Prostate gland (tissue), 2 donors: ENCODE data around the gene EGR1. TPM values are rescaled to one million over a fixed set of nuclear protein-coding genes. Genes with fewer than 3 reads are reported as not detected.

ENCODE experiments used
- DNase-seq: peaks from one replicate; pipeline ENCODE4 v3.0.0-alpha.2; 2019; ENCODE audit warnings: low spot score
- H3K27ac ChIP-seq, 2 donors: fragments of 200-600 bp; sonication (generic); 2 replicates each; pipeline ENCODE4 v1.5.1; 2017 to 2019
- H3K27me3 ChIP-seq: fragments of 200-600 bp; sonication (generic); replicated peaks from 2 replicates; pipeline ENCODE4 v1.5.1; 2019; ENCODE audit not compliant: insufficient read depth
- H3K36me3 ChIP-seq, 2 donors: fragments of 200-600 bp; sonication (generic); 1 replicate in 1 of 2; 2 replicates in 1 of 2; pipeline versions ENCODE4 v1.5.1 to v1.8.1; 2017 to 2019
- H3K4me1 ChIP-seq: fragments of 200-600 bp; sonication (generic); replicated peaks from 2 replicates; pipeline ENCODE4 v1.5.1; 2019
- H3K4me3 ChIP-seq, 2 donors: fragments of 200-600 bp; sonication (generic); 2 replicates each; pipeline ENCODE4 v1.5.1; 2017 to 2019
- H3K9me3 ChIP-seq: fragments of 200-600 bp; sonication (generic); 2 replicates; pipeline ENCODE4 v1.5.1; 2017
- CTCF ChIP-seq, 4 experiments: fragments of 200-600 bp in 2 of 4; fragments of 450-650 bp in 2 of 4; sonication (generic) in 2 of 4; IDR thresholded peaks; 1 replicate in 3 of 4; 2 replicates in 1 of 4; pipeline ENCODE4 v1.5.1; 2016 to 2019; ENCODE audit warnings: antibody characterized with exemption in 4 of 4, mild to moderate bottlenecking in 2 of 4, moderate library complexity in 2 of 4
- POLR2A ChIP-seq: fragments of 450-650 bp; IDR thresholded peaks from one replicate; pipeline ENCODE4 v1.6.1; 2016; ENCODE audit warnings: antibody characterized with exemption, mild to moderate bottlenecking
- POLR2AphosphoS5 ChIP-seq: sonication (generic); formaldehyde crosslinking; IDR thresholded peaks from one replicate; pipeline ENCODE4 v1.6.1; 2017; ENCODE audit warnings: antibody characterized with exemption
- WGBS: methylation state at CpG from one replicate; pipeline ENCODE4 v1.1.5; 2018; 5-methylcytosine and 5-hydroxymethylcytosine counted together
- intact Hi-C: fragments of 100-400 bp; cut with DNase I; formaldehyde crosslinking; loops from one replicate; pipeline ENCODE4 v1.14.2; 2022
- total RNA-seq, 2 donors: library from RNA; depleted of rRNA; stranded (reverse); fragments of >200 nt; gene quantifications; one replicate each; pipeline ENCODE4 v1.1.0, GENCODE V29; 2016

EGR1 gene
- total RNA-seq, 2 donors from 2014 or later, result 12.2 to 19.5 TPM

- H3K4me1 ChIP-seq, result no peaks in the 10 kb centered on the region
- peak overlapping the region in 1 of 2 donors; percentile 16 for H3K27ac ChIP-seq
- intact Hi-C loops, result no loop called here
- no peak for TF ChIP-seq POLR2A
- no peak overlapping the region for H3K4me3 ChIP-seq
- H3K9me3 ChIP-seq, result no peaks in the 10 kb centered on the region
- H3K27me3 ChIP-seq, result no peaks in the 10 kb centered on the region
- no peak for DNase-seq
- 74% methylated on average over 5 of the region's 5 CpGs for WGBS
- H3K36me3 ChIP-seq, result no peaks in the 10 kb centered on the region
Observed at GRCh38 chr5:138489683-138490061, 24.4 kb downstream of the EGR1 start.

GRCh38 chr5:138490648-138491283 lies 25.5 kb downstream of the EGR1 start:
- DNase-seq, result no peak
- H3K4me3 ChIP-seq, result no peak overlapping the region
- 68% methylated on average over 12 of the region's 12 CpGs for WGBS
- no peak for TF ChIP-seq CTCF (IDR thresholded peaks at IDR 0.05)
- no peak for TF ChIP-seq POLR2AphosphoS5
- no peak for TF ChIP-seq POLR2A
- no peaks in the 10 kb centered on the region for H3K9me3 ChIP-seq
- no peaks in the 10 kb centered on the region for H3K4me1 ChIP-seq
- peak overlapping the region in 1 of 2 donors; percentile 56 for H3K27ac ChIP-seq
- intact Hi-C loops, result no loop called here
- no peaks in the 10 kb centered on the region for H3K27me3 ChIP-seq
- H3K36me3 ChIP-seq, result no peaks in the 10 kb centered on the region

- TF ChIP-seq POLR2AphosphoS5 (no peak), POLR2A (no peak), CTCF (IDR thresholded peaks at IDR 0.05) (no peak)
- DNase-seq, result peak; percentile 26
- Histone ChIP-seq H3K27ac (peak overlapping the region; percentile 56 to 78), H3K4me1 (no peaks in the 10 kb centered on the region), H3K27me3 (no peaks in the 10 kb centered on the region), H3K4me3 (peak overlapping the region; percentile 43 to 48), H3K9me3 (no peaks in the 10 kb centered on the region), H3K36me3 (no peaks in the 10 kb centered on the region)
- WGBS, result 23% methylated on average over 11 of the region's 11 CpGs
- intact Hi-C loops, result no loop called here
Observed at GRCh38 chr5:138491284-138491648, 26.0 kb downstream of the EGR1 start.

GRCh38 chr5:138491669-138492559 lies 26.6 kb downstream of the EGR1 start:
- 2% methylated on average over 70 of the region's 93 CpGs for WGBS

More at GRCh38 chr5:138491669-138492559, 26.6 kb downstream of the EGR1 start:
- Histone ChIP-seq H3K4me1 (no peaks in the 10 kb centered on the region), H3K36me3 (no peaks in the 10 kb centered on the region), H3K27me3 (no peaks in the 10 kb centered on the region), H3K27ac (peak overlapping the region; percentile 78 to 79), H3K4me3 (peak overlapping the region; percentile 43 to 48), H3K9me3 (no peaks in the 10 kb centered on the region)
- no peak for TF ChIP-seq CTCF (IDR thresholded peaks at IDR 0.05)
- TF ChIP-seq POLR2A, result peak; percentile 51
- peak; percentile 30 for TF ChIP-seq POLR2AphosphoS5
- peak; percentile 90 for DNase-seq
- intact Hi-C loops, result no loop called here
